Measurements from ENCODE around the gene ABCB1. TPM values are rescaled to one million over a fixed set of nuclear protein-coding genes. Genes with fewer than 3 reads are reported as not detected.

Gene ABCB1
- total and polyA plus RNA-seq, 10 of the 15 experiments (the other 5 are each of a cell fraction or from before 2014, with no cell fraction given) = 0.40 to 13.9 (median 1.9) TPM

DNA sequence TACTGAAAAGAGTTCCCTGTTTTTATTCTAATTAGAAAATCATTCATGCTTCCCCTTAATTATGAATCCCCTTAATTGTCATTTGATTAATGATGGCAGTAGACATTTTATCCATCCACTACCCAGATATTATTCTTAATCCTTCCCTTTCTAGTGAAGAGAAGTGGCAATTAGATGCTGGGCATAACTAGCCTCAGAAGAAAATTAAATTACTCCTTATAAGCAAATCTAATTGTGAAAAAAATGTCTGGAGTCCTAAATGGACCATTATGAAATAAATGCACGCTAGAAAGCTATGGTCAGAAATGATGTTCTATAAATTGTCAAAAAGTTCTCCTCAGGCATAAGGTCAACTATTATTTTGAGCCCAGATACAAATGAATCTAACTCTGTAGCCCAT, 4.5 kb downstream of the ABCB1 start:
- in situ Hi-C loops (cut with MboI) = no loop called here
- Histone ChIP-seq H3K27ac (ENCODE audit: control insufficient read depth, insufficient read depth) (no peak overlapping the region), H3K27me3 (replicated peaks in 1 of 2; ENCODE audit: control insufficient read depth in 2 of 2, insufficient read depth in 2 of 2, low read length in 1 of 2) (peaks cover 0 to 3% of the 10 kb centered on the region in 2 experiments; a peak in 1 of 4 replicates), H3K36me3 (ENCODE audit: control insufficient read depth in 2 of 2, insufficient read depth in 2 of 2, low read length in 1 of 2) (no peaks in the 10 kb centered on the region), H4K20me1 (ENCODE audit: control insufficient read depth, insufficient read depth) (no peaks in the 10 kb centered on the region), H3K9me3 (replicated peaks; ENCODE audit: control insufficient read depth, insufficient read depth, low read length) (no peaks in the 10 kb centered on the region), H3K9ac (ENCODE audit: control insufficient read depth, insufficient read depth, low read length) (no peak overlapping the region), H3K4me3 (no peak overlapping the region), H3K79me2 (ENCODE audit: control insufficient read depth, insufficient read depth, low read length) (no peaks in the 10 kb centered on the region), H3K4me2 (ENCODE audit: control insufficient read depth, insufficient read depth) (no peak overlapping the region), H3K4me1 (ENCODE audit: control insufficient read depth, insufficient read depth, low read length) (peaks cover 22% of the 10 kb centered on the region), H2AFZ (ENCODE audit: control insufficient read depth, low read depth, low read length) (no peak overlapping the region)
- ChIA-PET POLR2A (no interaction called here), SMC1A (ENCODE audit: uncharacterized antibody, unreplicated experiment) (interaction anchor here (6.1 kb wide), 1 partner anchor 7 kb away, joined by 52 read pairs; no protein-coding TSS in a partner anchor), CTCF (no interaction called here), RAD21 (ENCODE audit: unreplicated experiment) (interaction anchor here (0.8 kb wide), 1 partner anchor 127 kb away, joined by 3 read pairs; no protein-coding TSS in a partner anchor)
- 77% methylated on average over 1 of the region's 1 CpG for WGBS (ENCODE audit: insufficient coverage, insufficient replicate concordance, low lambda C conversion rate, missing lambda C conversion rate)
- TF ChIP-seq EGR1 (IDR thresholded peaks at IDR 0.05; ENCODE audit: borderline replicate concordance in 1 of 2, low read depth in 2 of 2, low read length in 2 of 2) (no peak), TCF3 (IDR thresholded peaks at IDR 0.05; ENCODE audit: borderline replicate concordance, insufficient read depth, low read depth, low read length) (no peak), TCF12 (IDR thresholded peaks at IDR 0.05; ENCODE audit: low read depth, low read length) (no peak), POU2F2 (IDR thresholded peaks at IDR 0.05; ENCODE audit: borderline replicate concordance, low read depth, low read length) (no peak)
- intact Hi-C loops (cut with micrococcal nuclease; ENCODE audit: unreplicated experiment) = no loop called here
- BruUV-seq (replicated peaks) = no TSS peak
- ATAC-seq (no peak), DNase-seq (ENCODE audit: low read depth, low spot score) (no peak), FAIRE-seq (no peak)

DNA sequence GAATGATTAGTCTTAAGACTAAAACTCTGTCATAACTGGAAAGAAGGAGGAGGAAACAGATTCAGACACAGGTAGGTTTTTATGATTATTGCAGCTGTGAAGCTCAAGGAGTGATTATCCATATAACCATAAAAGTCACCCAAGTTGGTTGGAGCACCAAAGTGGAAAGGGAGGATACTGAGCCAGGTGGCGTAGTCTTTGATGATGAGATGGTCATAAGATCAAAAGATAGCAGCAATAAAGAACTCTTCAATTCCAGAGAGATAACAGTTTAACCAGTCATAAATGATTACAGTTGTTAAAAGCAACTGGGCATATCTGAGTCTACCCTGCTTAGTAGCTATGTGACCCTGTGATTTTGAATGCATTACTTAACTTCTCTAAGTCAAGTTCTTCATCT, 8.4 kb downstream of the ABCB1 start:
- intact Hi-C loops (cut with micrococcal nuclease; ENCODE audit: unreplicated experiment) (no loop called here), in situ Hi-C loops (cut with MboI) (no loop called here)
- no peak overlapping the region for H2AFZ ChIP-seq (ENCODE audit: control insufficient read depth, low read depth, low read length)
- ATAC-seq (no peak), DNase-seq (ENCODE audit: low read depth, low spot score) (no peak), FAIRE-seq (no peak)
- ChIA-PET SMC1A (ENCODE audit: uncharacterized antibody, unreplicated experiment) (interaction anchor here (0.6 to 1.1 kb wide), 5 partner anchors 8 to 331 kb away, joined by 3 to 5 read pairs (median 3); partner anchors contain the start of gene ABCB1), POLR2A (interaction anchor here (0.6 kb wide), 1 partner anchor 268 kb away, joined by 3 read pairs; no protein-coding TSS in a partner anchor), RAD21 (ENCODE audit: unreplicated experiment) (interaction anchor here (0.8 to 1.1 kb wide), 3 partner anchors 9 to 295 kb away, joined by 3 read pairs; partner anchors contain the start of gene ABCB1), CTCF (interaction anchor here (0.9 to 1.9 kb wide), 3 partner anchors 9 to 118 kb away, joined by 4 to 6 read pairs (median 4); no protein-coding TSS in a partner anchor)
- H3K4me1 ChIP-seq (ENCODE audit: control insufficient read depth, insufficient read depth, low read length) = no peaks in the 10 kb centered on the region
- no peak overlapping the region for H3K4me2 ChIP-seq (ENCODE audit: control insufficient read depth, insufficient read depth)
- H3K9me3 ChIP-seq (replicated peaks; ENCODE audit: control insufficient read depth, insufficient read depth, low read length) = no peaks in the 10 kb centered on the region
- H3K27ac ChIP-seq (ENCODE audit: control insufficient read depth, insufficient read depth) = no peak overlapping the region
- 68% methylated on average over 1 of the region's 1 CpG for WGBS (ENCODE audit: insufficient coverage, insufficient replicate concordance, low lambda C conversion rate, missing lambda C conversion rate)
- H3K4me3 ChIP-seq = no peak overlapping the region
- H4K20me1 ChIP-seq (ENCODE audit: control insufficient read depth, insufficient read depth) = no peaks in the 10 kb centered on the region
- no peaks in the 10 kb centered on the region for H3K79me2 ChIP-seq (ENCODE audit: control insufficient read depth, insufficient read depth, low read length)
- H3K27me3 ChIP-seq (replicated peaks in 1 of 2; ENCODE audit: control insufficient read depth in 2 of 2, insufficient read depth in 2 of 2, low read length in 1 of 2) = no peaks in the 10 kb centered on the region
- H3K9ac ChIP-seq (ENCODE audit: control insufficient read depth, insufficient read depth, low read length) = no peak overlapping the region
- H3K36me3 ChIP-seq (ENCODE audit: control insufficient read depth in 2 of 2, insufficient read depth in 2 of 2, low read length in 1 of 2) = no peaks in the 10 kb centered on the region
- BruUV-seq (replicated peaks) = no TSS peak
- TF ChIP-seq SREBF1 (IDR thresholded peaks at IDR 0.05; ENCODE audit: low read length) (no peak), KLF5 (IDR thresholded peaks at IDR 0.05; ENCODE audit: partially characterized antibody) (no peak), PAX5 (IDR thresholded peaks at IDR 0.05; ENCODE audit: borderline replicate concordance, low read depth, low read length) (no peak), FOXK2 (IDR thresholded peaks at IDR 0.05) (no peak), BHLHE40 (IDR thresholded peaks at IDR 0.05; ENCODE audit: borderline replicate concordance in 1 of 2, low read depth in 2 of 2, low read length in 1 of 2) (no peak), ZNF384 (IDR thresholded peaks at IDR 0.05; ENCODE audit: borderline replicate concordance, low read depth, low read length) (no peak), TAF1 (IDR thresholded peaks at IDR 0.05; ENCODE audit: borderline replicate concordance, low read depth, low read length) (no peak), ZZZ3 (IDR thresholded peaks at IDR 0.05; ENCODE audit: control insufficient read depth, insufficient read length, low read depth) (no peak), MEF2B (IDR thresholded peaks at IDR 0.05; ENCODE audit: partially characterized antibody, poor library complexity, severe bottlenecking) (no peak)
- TF ChIP-seq, protein P1, sequence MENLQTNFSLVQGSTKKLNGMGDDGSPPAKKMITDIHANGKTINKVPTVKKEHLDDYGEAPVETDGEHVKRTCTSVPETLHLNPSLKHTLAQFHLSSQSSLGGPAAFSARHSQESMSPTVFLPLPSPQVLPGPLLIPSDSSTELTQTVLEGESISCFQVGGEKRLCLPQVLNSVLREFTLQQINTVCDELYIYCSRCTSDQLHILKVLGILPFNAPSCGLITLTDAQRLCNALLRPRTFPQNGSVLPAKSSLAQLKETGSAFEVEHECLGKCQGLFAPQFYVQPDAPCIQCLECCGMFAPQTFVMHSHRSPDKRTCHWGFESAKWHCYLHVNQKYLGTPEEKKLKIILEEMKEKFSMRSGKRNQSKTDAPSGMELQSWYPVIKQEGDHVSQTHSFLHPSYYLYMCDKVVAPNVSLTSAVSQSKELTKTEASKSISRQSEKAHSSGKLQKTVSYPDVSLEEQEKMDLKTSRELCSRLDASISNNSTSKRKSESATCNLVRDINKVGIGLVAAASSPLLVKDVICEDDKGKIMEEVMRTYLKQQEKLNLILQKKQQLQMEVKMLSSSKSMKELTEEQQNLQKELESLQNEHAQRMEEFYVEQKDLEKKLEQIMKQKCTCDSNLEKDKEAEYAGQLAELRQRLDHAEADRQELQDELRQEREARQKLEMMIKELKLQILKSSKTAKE (IDR thresholded peaks at IDR 0.05; ENCODE audit: low read depth, poor library complexity, severe bottlenecking) = no peak
- TF ChIP-seq, protein P2, sequence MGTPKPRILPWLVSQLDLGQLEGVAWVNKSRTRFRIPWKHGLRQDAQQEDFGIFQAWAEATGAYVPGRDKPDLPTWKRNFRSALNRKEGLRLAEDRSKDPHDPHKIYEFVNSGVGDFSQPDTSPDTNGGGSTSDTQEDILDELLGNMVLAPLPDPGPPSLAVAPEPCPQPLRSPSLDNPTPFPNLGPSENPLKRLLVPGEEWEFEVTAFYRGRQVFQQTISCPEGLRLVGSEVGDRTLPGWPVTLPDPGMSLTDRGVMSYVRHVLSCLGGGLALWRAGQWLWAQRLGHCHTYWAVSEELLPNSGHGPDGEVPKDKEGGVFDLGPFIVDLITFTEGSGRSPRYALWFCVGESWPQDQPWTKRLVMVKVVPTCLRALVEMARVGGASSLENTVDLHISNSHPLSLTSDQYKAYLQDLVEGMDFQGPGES (IDR thresholded peaks at IDR 0.05) = no peak

All from GM12878 (cell line).